Keratinocyte (primary cell): ENCODE results near the gene MUC3A. TPM values are rescaled to one million over a fixed set of nuclear protein-coding genes. Genes with fewer than 3 reads are reported as not detected.
"Not testable (repeated sequence)": the region's sequence is repeated elsewhere in the genome, so short reads cannot be mapped to it uniquely, and the experiment has no call there.

ENCODE experiments used
- DNase-seq: peaks from one replicate; pipeline ENCODE4 v3.0.0-alpha.2; 2011; ENCODE audit warnings: low read depth, missing footprints, low spot score
- FAIRE-seq: peaks from 2 replicates; lab custom pipeline; 2011; peaks lifted over from hg19 to GRCh38; lab: Jason Lieb, UNC
- H2AFZ ChIP-seq: 2 replicates; pipeline ENCODE4 v1.6.0; 2012; ENCODE audit warnings: low read length, control low read depth, inconsistent platforms; ENCODE audit not compliant: control insufficient read depth
- H3K27ac ChIP-seq: 2 replicates; pipeline ENCODE4 v1.5.1; 2011; ENCODE audit warnings: low read length; ENCODE audit not compliant: control insufficient read depth, insufficient read depth
- H3K27me3 ChIP-seq: 3 replicates; pipeline ENCODE4 v1.6.0; 2011; ENCODE audit warnings: low read length; ENCODE audit not compliant: control insufficient read depth, insufficient read depth; ENCODE audit errors: extremely low read depth
- H3K36me3 ChIP-seq, 2 experiments: 2 replicates in 1 of 2; 3 replicates in 1 of 2; pipeline ENCODE4 v1.5.1; 2011; ENCODE audit warnings: low read length in 2 of 2, mild to moderate bottlenecking in 1 of 2; ENCODE audit not compliant: control insufficient read depth in 2 of 2, insufficient read depth in 2 of 2; ENCODE audit errors: extremely low read depth in 1 of 2
- H3K4me1 ChIP-seq: 3 replicates; pipeline ENCODE4 v1.5.1; 2011; ENCODE audit warnings: low read length; ENCODE audit not compliant: control insufficient read depth, insufficient read depth; ENCODE audit errors: extremely low read depth
- H3K4me2 ChIP-seq: 3 replicates; pipeline ENCODE4 v1.6.0; 2011; ENCODE audit warnings: low read depth, low read length; ENCODE audit not compliant: control insufficient read depth, insufficient read depth; ENCODE audit errors: extremely low read depth
- H3K4me3 ChIP-seq, 3 experiments: fragments of 200-600 bp in 1 of 3; sonication (generic) in 1 of 3; 2 replicates in 2 of 3; 3 replicates in 1 of 3; pipeline ENCODE4 v1.5.1; 2011 to 2016; ENCODE audit warnings: low read length in 3 of 3, mild to moderate bottlenecking in 3 of 3, control low read depth in 2 of 3, inconsistent platforms in 1 of 3, low read depth in 1 of 3, mixed read lengths in 1 of 3, mixed run types in 1 of 3, moderate library complexity in 1 of 3; ENCODE audit not compliant: control insufficient read depth in 2 of 3, insufficient read depth in 2 of 3; ENCODE audit errors: extremely low read depth in 1 of 3
- H3K79me2 ChIP-seq: 2 replicates; pipeline ENCODE4 v1.6.0; 2012; ENCODE audit warnings: low read length; ENCODE audit not compliant: control insufficient read depth, insufficient read depth
- H3K9ac ChIP-seq: 3 replicates; pipeline ENCODE4 v1.6.0; 2011; ENCODE audit warnings: low read length; ENCODE audit not compliant: control insufficient read depth, insufficient read depth; ENCODE audit errors: extremely low read depth
- H3K9me1 ChIP-seq: 3 replicates; pipeline ENCODE4 v1.6.0; 2011; ENCODE audit warnings: low read length; ENCODE audit not compliant: control insufficient read depth, insufficient read depth; ENCODE audit errors: extremely low read depth
- H3K9me3 ChIP-seq: 2 replicates; pipeline ENCODE4 v1.5.1; 2012; ENCODE audit warnings: low read depth, low read length; ENCODE audit not compliant: control insufficient read depth
- H4K20me1 ChIP-seq: 3 replicates; pipeline ENCODE4 v1.6.0; 2011; ENCODE audit warnings: low read length; ENCODE audit not compliant: control insufficient read depth, insufficient read depth; ENCODE audit errors: extremely low read depth
- CTCF ChIP-seq, 3 experiments: IDR thresholded peaks in 1 of 3; conservative IDR thresholded peaks in 1 of 3; optimal IDR thresholded peaks in 1 of 3; 2 replicates in 2 of 3; 3 replicates in 1 of 3; pipeline versions ENCODE3 to v1.5.1; 2011; ENCODE audit warnings: low read length in 3 of 3, mild to moderate bottlenecking in 3 of 3, moderate library complexity in 2 of 3, control low read depth in 1 of 3, inconsistent platforms in 1 of 3; ENCODE audit not compliant: insufficient read depth in 2 of 3; ENCODE audit errors: extremely low read depth in 1 of 3
- EZH2 ChIP-seq: IDR thresholded peaks from one replicate; pipeline ENCODE4 v1.6.1; 2012; ENCODE audit warnings: inconsistent platforms, mild to moderate bottlenecking, low read length, moderate library complexity
- dilution Hi-C: fragments of 300-500 bp; cut with MboI; formaldehyde crosslinking; loops from one replicate; pipeline ENCODE4 v1.7.0; 2020; ENCODE audit warnings: low sequenced_read_pairs; ENCODE audit not compliant: extremely low pct_ligation_motif_present
- polyA plus RNA-seq, 5 experiments: library from polyadenylated mRNA; depleted of rRNA in 3 of 5; stranded (reverse) in 3 of 5; stranded (forward) in 1 of 5; unstranded in 1 of 5; fragments of >200 nt; gene quantifications; 1 replicate in 1 of 5; 2 replicates in 3 of 5; 3 replicates in 1 of 5; pipeline versions ENCODE4 v1.2.1 to v1.2.3, GENCODE V29; 2011 to 2012; ENCODE audit warnings: missing spikeins in 2 of 5, low read depth in 1 of 5, low replicate concordance in 1 of 5

The MUC3A gene
- polyA plus RNA-seq, 1 donor (not counting 4 experiments of a cell fraction or from before 2014, with no cell fraction given) = 0.10 TPM

DNA sequence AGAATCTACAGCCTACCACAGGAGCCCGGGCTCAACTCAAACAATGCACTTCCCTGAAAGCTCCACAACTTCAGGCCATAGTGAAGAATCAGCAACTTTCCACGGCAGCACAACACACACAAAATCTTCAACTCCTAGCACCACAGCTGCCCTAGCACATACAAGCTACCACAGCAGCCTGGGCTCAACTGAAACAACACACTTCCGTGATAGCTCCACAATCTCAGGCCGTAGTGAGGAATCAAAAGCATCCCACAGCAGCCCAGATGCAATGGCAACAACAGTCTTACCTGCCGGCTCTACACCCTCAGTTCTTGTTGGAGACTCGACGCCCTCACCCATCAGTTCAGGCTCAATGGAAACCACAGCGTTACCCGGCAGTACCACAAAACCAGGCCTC is 42.3 kb downstream of the MUC3A start:
- FAIRE-seq = no peak
- Histone ChIP-seq H3K4me2 (no peak overlapping the region), H3K9me3 (no peaks in the 10 kb centered on the region), H3K4me3 (no peak overlapping the region), H2AFZ (no peak overlapping the region), H3K79me2 (no peaks in the 10 kb centered on the region), H4K20me1 (no peaks in the 10 kb centered on the region), H3K27me3 (no peaks in the 10 kb centered on the region), H3K9me1 (no peaks in the 10 kb centered on the region), H3K9ac (no peak overlapping the region), H3K27ac (no peak overlapping the region), H3K4me1 (no peaks in the 10 kb centered on the region), H3K36me3 (no peaks in the 10 kb centered on the region)
- DNase-seq = no peak
- TF ChIP-seq CTCF (optimal IDR thresholded peaks at IDR 0.05 in 1 of 3, IDR thresholded peaks at IDR 0.05 in 1 of 3, conservative IDR thresholded peaks at IDR 0.05 in 1 of 3; ENCODE audit: extremely low read depth in 1 of 3, insufficient read depth in 2 of 3, low read length in 3 of 3) = no peak
- no peak for TF ChIP-seq EZH2
- dilution Hi-C loops = no loop called here

- DNase-seq, H3K36me3 ChIP-seq, H3K79me2 ChIP-seq, H3K9ac ChIP-seq, H3K9me3 ChIP-seq, H3K9me1 ChIP-seq, H3K4me2 ChIP-seq, H2AFZ ChIP-seq, H3K4me1 ChIP-seq, H4K20me1 ChIP-seq, H3K27ac ChIP-seq, dilution Hi-C loops, FAIRE-seq, H3K4me3 ChIP-seq, H3K27me3 ChIP-seq: not testable (repeated sequence)
Measured at GRCh38 chr7:100992280-100992679, 42.9 kb downstream of the MUC3A start.

- H3K4me2 ChIP-seq, H3K4me1 ChIP-seq, FAIRE-seq, H3K9me3 ChIP-seq, H3K79me2 ChIP-seq, H3K4me3 ChIP-seq, H2AFZ ChIP-seq, dilution Hi-C loops, DNase-seq, H3K27me3 ChIP-seq, H3K9me1 ChIP-seq, H3K27ac ChIP-seq, H3K36me3 ChIP-seq, H4K20me1 ChIP-seq, H3K9ac ChIP-seq: not testable (repeated sequence)
Measured at GRCh38 chr7:100994671-100995070, 45.3 kb downstream of the MUC3A start.

DNA sequence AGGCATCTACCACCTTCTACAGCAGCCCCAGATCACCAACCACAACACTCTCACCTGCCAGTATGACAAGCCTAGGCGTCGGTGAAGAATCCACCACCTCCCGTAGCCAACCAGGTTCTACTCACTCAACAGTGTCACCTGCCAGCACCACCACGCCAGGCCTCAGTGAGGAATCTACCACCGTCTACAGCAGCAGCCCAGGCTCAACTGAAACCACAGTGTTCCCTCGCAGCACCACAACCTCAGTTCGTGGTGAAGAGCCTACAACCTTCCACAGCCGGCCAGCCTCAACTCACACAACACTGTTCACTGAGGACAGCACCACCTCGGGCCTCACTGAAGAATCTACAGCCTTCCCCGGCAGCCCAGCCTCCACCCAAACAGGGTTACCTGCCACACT is 49.2 kb downstream of the MUC3A start:
- H2AFZ ChIP-seq, H3K79me2 ChIP-seq, H3K9me1 ChIP-seq, H3K27me3 ChIP-seq, H3K4me3 ChIP-seq, H4K20me1 ChIP-seq, H3K9ac ChIP-seq, dilution Hi-C loops, H3K27ac ChIP-seq, H3K4me1 ChIP-seq, H3K9me3 ChIP-seq, DNase-seq, H3K36me3 ChIP-seq, H3K4me2 ChIP-seq, FAIRE-seq: not testable (repeated sequence)
